Measurements from ENCODE around the gene CLIP1. TPM values are rescaled to one million over a fixed set of nuclear protein-coding genes. Genes with fewer than 3 reads are reported as not detected.

The CLIP1 gene
- total RNA-seq, 1 donor from 2014 or later: 70.0 TPM

DNA sequence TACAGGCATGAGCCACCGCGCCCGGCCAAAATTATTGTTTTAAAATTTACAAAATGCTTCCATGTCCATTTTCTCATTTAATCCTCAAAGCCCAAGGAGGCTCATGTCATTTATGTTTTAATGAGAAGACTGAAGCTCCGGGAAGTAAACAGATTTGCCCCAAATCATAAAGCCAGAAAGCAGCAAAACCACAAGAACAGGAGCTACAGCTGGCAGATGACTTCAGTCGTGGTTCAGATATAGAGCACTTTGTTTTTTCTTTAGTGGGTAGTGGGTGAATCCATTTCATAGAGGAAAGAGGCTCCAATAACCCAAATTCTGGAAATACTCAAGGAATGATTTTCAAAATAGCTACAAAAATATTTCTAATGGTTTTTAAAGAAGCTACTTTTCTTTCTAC, 110.8 kb downstream of the CLIP1 start:
- Histone ChIP-seq H3K4me1 (ENCODE audit: insufficient read depth, low read length) (no peaks in the 10 kb centered on the region), H3K79me2 (ENCODE audit: insufficient read depth, low read length) (no peaks in the 10 kb centered on the region), H4K20me1 (ENCODE audit: insufficient read depth, low read length) (peaks cover 5% of the 10 kb centered on the region), H3K4me3 (ENCODE audit: insufficient read depth, low read depth, low read length) (no peak overlapping the region), H3K4me2 (ENCODE audit: low read length) (no peak overlapping the region), H3K9ac (ENCODE audit: low read length) (no peak overlapping the region), H3K36me3 (ENCODE audit: insufficient read depth, low read length) (peaks cover 20% of the 10 kb centered on the region), H3K27me3 (ENCODE audit: insufficient read depth, low read length) (no peaks in the 10 kb centered on the region), H2AFZ (ENCODE audit: low read depth, low read length) (no peak overlapping the region), H3K27ac (ENCODE audit: low read depth, low read length) (no peak overlapping the region), H3K9me3 (ENCODE audit: insufficient read depth, low read depth, low read length) (no peaks in the 10 kb centered on the region)
- Mint-ChIP-seq H3K27ac (ENCODE audit: unreplicated experiment) (no peak overlapping the region), H3K4me3 (ENCODE audit: unreplicated experiment) (no peak overlapping the region), H3K9me3 (ENCODE audit: unreplicated experiment) (no peaks in the 10 kb centered on the region), H3K27me3 (ENCODE audit: low read depth, unreplicated experiment) (no peaks in the 10 kb centered on the region), H3K4me1 (ENCODE audit: low read depth, unreplicated experiment) (peaks cover 14% of the 10 kb centered on the region), H3K36me3 (ENCODE audit: low read depth, unreplicated experiment) (peaks cover 9% of the 10 kb centered on the region)
- DNase-seq (ENCODE audit: low read depth) (no peak), FAIRE-seq (no peak)
- TF ChIP-seq, protein P1, sequence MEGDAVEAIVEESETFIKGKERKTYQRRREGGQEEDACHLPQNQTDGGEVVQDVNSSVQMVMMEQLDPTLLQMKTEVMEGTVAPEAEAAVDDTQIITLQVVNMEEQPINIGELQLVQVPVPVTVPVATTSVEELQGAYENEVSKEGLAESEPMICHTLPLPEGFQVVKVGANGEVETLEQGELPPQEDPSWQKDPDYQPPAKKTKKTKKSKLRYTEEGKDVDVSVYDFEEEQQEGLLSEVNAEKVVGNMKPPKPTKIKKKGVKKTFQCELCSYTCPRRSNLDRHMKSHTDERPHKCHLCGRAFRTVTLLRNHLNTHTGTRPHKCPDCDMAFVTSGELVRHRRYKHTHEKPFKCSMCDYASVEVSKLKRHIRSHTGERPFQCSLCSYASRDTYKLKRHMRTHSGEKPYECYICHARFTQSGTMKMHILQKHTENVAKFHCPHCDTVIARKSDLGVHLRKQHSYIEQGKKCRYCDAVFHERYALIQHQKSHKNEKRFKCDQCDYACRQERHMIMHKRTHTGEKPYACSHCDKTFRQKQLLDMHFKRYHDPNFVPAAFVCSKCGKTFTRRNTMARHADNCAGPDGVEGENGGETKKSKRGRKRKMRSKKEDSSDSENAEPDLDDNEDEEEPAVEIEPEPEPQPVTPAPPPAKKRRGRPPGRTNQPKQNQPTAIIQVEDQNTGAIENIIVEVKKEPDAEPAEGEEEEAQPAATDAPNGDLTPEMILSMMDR (IDR thresholded peaks at IDR 0.05; ENCODE audit: insufficient read depth, low read depth, low read length): no peak
- TF ChIP-seq EZH2 (IDR thresholded peaks at IDR 0.05; ENCODE audit: insufficient read depth, low read length): no peak

DNA sequence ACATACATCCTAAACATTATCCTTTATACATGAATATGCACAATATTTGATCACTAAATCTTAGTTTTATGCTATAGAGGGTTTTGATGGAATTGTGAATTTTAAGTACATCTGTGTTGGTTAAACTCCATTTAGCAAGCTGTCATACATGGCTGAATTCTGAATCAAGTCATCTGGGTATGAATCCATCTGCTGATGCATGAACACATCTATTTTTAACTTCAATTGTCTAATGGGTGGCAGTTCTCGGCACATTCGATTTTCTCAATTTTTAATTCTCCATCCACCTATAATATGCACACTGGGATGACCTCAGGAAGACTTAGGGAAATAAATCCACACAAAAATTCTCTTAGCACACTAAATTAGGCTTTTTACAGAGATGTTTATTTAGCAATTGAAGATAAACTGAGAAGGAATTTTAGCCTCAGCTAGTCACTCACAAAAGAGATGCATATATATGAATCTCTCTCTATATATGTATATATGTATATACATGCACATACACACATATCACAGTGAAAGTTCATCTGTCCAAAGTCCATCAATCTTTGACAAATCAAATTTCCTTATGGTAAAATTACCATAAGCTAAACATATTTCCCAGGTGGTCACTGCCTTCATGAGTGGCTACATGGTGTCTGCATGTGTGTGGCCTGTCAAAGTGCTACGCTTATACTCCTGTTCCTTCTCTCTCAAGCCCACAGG, 111.7 kb downstream of the CLIP1 start:
- TF ChIP-seq, protein P1 (IDR thresholded peaks at IDR 0.05; ENCODE audit: insufficient read depth, low read depth, low read length): no peak
- no peak for TF ChIP-seq EZH2 (IDR thresholded peaks at IDR 0.05; ENCODE audit: insufficient read depth, low read length)
- Mint-ChIP-seq H3K9me3 (ENCODE audit: unreplicated experiment) (no peaks in the 10 kb centered on the region), H3K4me1 (ENCODE audit: low read depth, unreplicated experiment) (peaks cover 14% of the 10 kb centered on the region), H3K27ac (ENCODE audit: unreplicated experiment) (no peak overlapping the region), H3K36me3 (ENCODE audit: low read depth, unreplicated experiment) (peaks cover 10% of the 10 kb centered on the region), H3K4me3 (ENCODE audit: unreplicated experiment) (no peak overlapping the region), H3K27me3 (ENCODE audit: low read depth, unreplicated experiment) (no peaks in the 10 kb centered on the region)
- no peak for DNase-seq (ENCODE audit: low read depth)
- no peaks in the 10 kb centered on the region for H3K27me3 ChIP-seq (ENCODE audit: insufficient read depth, low read length)
- H3K4me1 ChIP-seq (ENCODE audit: insufficient read depth, low read length): no peaks in the 10 kb centered on the region
- no peak overlapping the region for H3K9ac ChIP-seq (ENCODE audit: low read length)
- H3K27ac ChIP-seq (ENCODE audit: low read depth, low read length): no peak overlapping the region
- FAIRE-seq: no peak
- H3K36me3 ChIP-seq (ENCODE audit: insufficient read depth, low read length): peaks cover 11% of the 10 kb centered on the region
- peaks cover 5% of the 10 kb centered on the region for H4K20me1 ChIP-seq (ENCODE audit: insufficient read depth, low read length)
- no peaks in the 10 kb centered on the region for H3K79me2 ChIP-seq (ENCODE audit: insufficient read depth, low read length)
- H3K4me3 ChIP-seq (ENCODE audit: insufficient read depth, low read depth, low read length): no peak overlapping the region
- H2AFZ ChIP-seq (ENCODE audit: low read depth, low read length): no peak overlapping the region
- H3K9me3 ChIP-seq (ENCODE audit: insufficient read depth, low read depth, low read length): no peaks in the 10 kb centered on the region
- H3K4me2 ChIP-seq (ENCODE audit: low read length): no peak overlapping the region

DNA sequence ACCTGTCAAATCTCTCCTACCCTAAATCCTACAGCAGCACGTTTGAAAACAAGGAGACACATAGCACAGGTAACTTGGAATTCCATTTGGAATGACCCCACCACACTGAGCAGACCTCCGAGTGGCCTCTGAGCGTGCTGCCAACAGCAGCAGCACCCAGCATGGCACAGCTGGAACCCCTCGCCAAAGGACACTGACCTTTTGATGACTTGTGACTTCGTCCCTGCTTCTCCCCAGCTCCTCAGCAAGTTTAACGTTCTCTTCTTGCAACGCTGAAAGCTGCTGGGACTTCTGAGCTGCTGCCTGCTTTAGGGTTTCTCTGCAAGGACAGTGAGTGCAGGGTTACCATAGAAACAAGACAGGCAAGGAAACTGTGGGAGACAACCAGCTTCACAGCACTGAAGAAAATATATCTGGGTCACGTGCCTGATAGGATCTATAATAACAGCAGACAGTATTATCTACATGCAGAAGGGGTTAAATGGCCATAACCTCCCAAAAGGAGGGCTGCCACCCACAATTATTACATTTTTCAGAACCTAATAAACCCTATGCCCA, 112.8 kb downstream of the CLIP1 start:
- Histone ChIP-seq H3K27me3 (ENCODE audit: insufficient read depth, low read length) (no peaks in the 10 kb centered on the region), H3K79me2 (ENCODE audit: insufficient read depth, low read length) (no peaks in the 10 kb centered on the region), H4K20me1 (ENCODE audit: insufficient read depth, low read length) (peaks cover 5% of the 10 kb centered on the region), H3K4me2 (ENCODE audit: low read length) (no peak overlapping the region), H3K27ac (ENCODE audit: low read depth, low read length) (no peak overlapping the region), H3K4me3 (ENCODE audit: insufficient read depth, low read depth, low read length) (no peak overlapping the region), H2AFZ (ENCODE audit: low read depth, low read length) (no peak overlapping the region), H3K36me3 (ENCODE audit: insufficient read depth, low read length) (peaks cover 6% of the 10 kb centered on the region), H3K4me1 (ENCODE audit: insufficient read depth, low read length) (no peaks in the 10 kb centered on the region), H3K9ac (ENCODE audit: low read length) (no peak overlapping the region), H3K9me3 (ENCODE audit: insufficient read depth, low read depth, low read length) (no peaks in the 10 kb centered on the region)
- FAIRE-seq (no peak), DNase-seq (ENCODE audit: low read depth) (no peak)
- H3K36me3 Mint-ChIP-seq (ENCODE audit: low read depth, unreplicated experiment): peaks cover 7% of the 10 kb centered on the region
- no peaks in the 10 kb centered on the region for H3K9me3 Mint-ChIP-seq (ENCODE audit: unreplicated experiment)
- TF ChIP-seq, protein P1 (IDR thresholded peaks at IDR 0.05; ENCODE audit: insufficient read depth, low read depth, low read length): no peak
- no peak for TF ChIP-seq EZH2 (IDR thresholded peaks at IDR 0.05; ENCODE audit: insufficient read depth, low read length)
- no peak overlapping the region for H3K27ac Mint-ChIP-seq (ENCODE audit: unreplicated experiment)
- peaks cover 14% of the 10 kb centered on the region for H3K4me1 Mint-ChIP-seq (ENCODE audit: low read depth, unreplicated experiment)
- no peak overlapping the region for H3K4me3 Mint-ChIP-seq (ENCODE audit: unreplicated experiment)
- no peaks in the 10 kb centered on the region for H3K27me3 Mint-ChIP-seq (ENCODE audit: low read depth, unreplicated experiment)
